DND-41 (cell line): Measurements from ENCODE around the gene PTPRN2.
A peak's percentile ranks its signal among the peaks of the same experiment; 100 is the strongest.

Experiments used
- ATAC-seq: fragments of 200-7000 bp; cut with Tn5 transposase; 3 replicates; pipeline ENCODE4 v1.9.1; 2021; ENCODE audit warnings: low read depth; ENCODE audit not compliant: insufficient read depth
- DNase-seq: peaks from one replicate; pipeline ENCODE4 v3.0.0-alpha.2; 2020
- H2AFZ ChIP-seq: 2 replicates; pipeline ENCODE4 v1.6.0; 2012; ENCODE audit warnings: low read depth, low read length
- H3K27ac ChIP-seq: 2 replicates; pipeline ENCODE4 v1.5.1; 2012; ENCODE audit warnings: low read length, inconsistent platforms
- H3K27me3 ChIP-seq: fragments of 200-600 bp; sonication (generic); 2 replicates; pipeline ENCODE4 v1.6.0; 2012; ENCODE audit warnings: low read length, mild to moderate bottlenecking, inconsistent platforms; ENCODE audit not compliant: insufficient read depth, poor library complexity
- H3K36me3 ChIP-seq: 2 replicates; pipeline ENCODE4 v1.5.1; 2012; ENCODE audit warnings: low read length, inconsistent platforms; ENCODE audit not compliant: insufficient read depth
- H3K4me1 ChIP-seq: 2 replicates; pipeline ENCODE4 v1.5.1; 2012; ENCODE audit warnings: mild to moderate bottlenecking, low read length; ENCODE audit not compliant: insufficient read depth
- H3K4me2 ChIP-seq: 2 replicates; pipeline ENCODE4 v1.6.0; 2012; ENCODE audit warnings: mild to moderate bottlenecking, moderate library complexity, low read length, inconsistent platforms; ENCODE audit not compliant: insufficient read depth
- H3K4me3 ChIP-seq, 2 experiments: fragments of 200-600 bp in 1 of 2; shearing (Covaris generic) in 1 of 2; 2 replicates each; pipeline ENCODE4 v1.5.1; 2012 to 2016; ENCODE audit warnings: inconsistent platforms in 2 of 2, low read length in 2 of 2, mild to moderate bottlenecking in 2 of 2, low read depth in 1 of 2, moderate library complexity in 1 of 2
- H3K79me2 ChIP-seq: 2 replicates; pipeline ENCODE4 v1.6.0; 2012; ENCODE audit warnings: low read length, inconsistent platforms; ENCODE audit not compliant: insufficient read depth
- H3K9ac ChIP-seq: 2 replicates; pipeline ENCODE4 v1.6.0; 2012; ENCODE audit warnings: low read depth, mild to moderate bottlenecking, inconsistent platforms, low read length, moderate library complexity
- H3K9me3 ChIP-seq: 2 replicates; pipeline ENCODE4 v1.5.1; 2012; ENCODE audit warnings: low read length, moderate library complexity, mild to moderate bottlenecking, inconsistent platforms; ENCODE audit not compliant: insufficient read depth, severe bottlenecking
- H4K20me1 ChIP-seq: 2 replicates; pipeline ENCODE4 v1.6.0; 2012; ENCODE audit warnings: low read length; ENCODE audit not compliant: insufficient read depth
- EZH2 ChIP-seq: IDR thresholded peaks from 3 replicates; pipeline ENCODE4 v1.6.1; 2012; ENCODE audit warnings: borderline replicate concordance, low read depth, mild to moderate bottlenecking, moderate library complexity, low read length, inconsistent platforms; ENCODE audit not compliant: severe bottlenecking
- TF ChIP-seq, protein P1 (sequence below): IDR thresholded peaks from 2 replicates; pipeline ENCODE4 v1.5.1; 2012; ENCODE audit warnings: borderline replicate concordance, low read length, moderate library complexity, mild to moderate bottlenecking; ENCODE audit not compliant: poor library complexity, severe bottlenecking; ENCODE audit errors: extremely low read depth

Gene PTPRN2

DNA sequence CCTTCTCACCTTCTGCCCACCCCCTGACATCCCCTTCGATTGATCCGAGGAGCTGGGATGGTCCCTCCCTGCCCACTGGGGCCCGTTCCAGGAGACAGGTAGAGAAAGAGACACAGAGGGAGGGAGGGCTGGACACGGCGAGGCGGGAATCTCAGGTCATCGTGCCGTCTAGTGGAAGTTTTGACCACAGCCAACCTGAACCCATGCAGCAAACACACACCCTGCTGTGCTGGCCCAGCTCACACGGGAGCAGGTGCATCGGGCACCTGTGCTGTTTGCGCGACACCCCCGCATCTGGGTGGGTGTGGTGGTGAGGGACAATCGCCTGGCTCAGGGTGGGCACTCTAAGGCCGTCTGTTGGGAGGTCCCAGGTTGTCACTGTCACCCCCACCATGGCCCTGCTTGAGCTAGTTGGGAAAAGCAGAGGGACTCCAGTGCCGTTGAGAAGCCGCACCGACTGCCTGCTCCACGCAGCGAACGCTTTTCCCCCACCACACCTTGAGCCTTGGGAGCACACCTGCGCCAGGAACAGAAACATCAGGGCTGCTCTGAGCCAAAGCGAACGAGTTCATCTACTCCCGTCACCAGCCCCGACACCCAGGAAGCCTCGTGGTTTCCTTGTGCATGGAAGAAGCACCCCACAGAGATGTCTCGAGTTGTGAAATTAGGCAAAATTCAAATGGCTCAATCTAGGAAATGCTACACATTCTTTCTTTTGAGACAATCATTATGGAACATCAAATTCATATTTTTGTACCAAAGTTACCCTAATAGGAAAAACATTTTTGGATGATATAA lies 965.0 kb downstream of the PTPRN2 start:
- peaks cover 36% of the 10 kb centered on the region for H3K79me2 ChIP-seq
- H3K36me3 ChIP-seq = peaks cover 63% of the 10 kb centered on the region
- H3K9ac ChIP-seq = peak overlapping the region; percentile 22
- DNase-seq (peak; percentile 50), ATAC-seq (0 out of 3 replicates have a peak, but pooled peaks have one; percentile 10)
- no peak overlapping the region; a peak in 1 of 4 replicates for H3K4me3 ChIP-seq
- H3K9me3 ChIP-seq = no peaks in the 10 kb centered on the region
- H3K27ac ChIP-seq = peak overlapping the region; percentile 75
- peaks cover 14% of the 10 kb centered on the region; the same call in 1 of the 2 replicates for H4K20me1 ChIP-seq
- H3K4me1 ChIP-seq = peaks cover 65% of the 10 kb centered on the region
- no peak overlapping the region for H2AFZ ChIP-seq
- TF ChIP-seq, protein P1, sequence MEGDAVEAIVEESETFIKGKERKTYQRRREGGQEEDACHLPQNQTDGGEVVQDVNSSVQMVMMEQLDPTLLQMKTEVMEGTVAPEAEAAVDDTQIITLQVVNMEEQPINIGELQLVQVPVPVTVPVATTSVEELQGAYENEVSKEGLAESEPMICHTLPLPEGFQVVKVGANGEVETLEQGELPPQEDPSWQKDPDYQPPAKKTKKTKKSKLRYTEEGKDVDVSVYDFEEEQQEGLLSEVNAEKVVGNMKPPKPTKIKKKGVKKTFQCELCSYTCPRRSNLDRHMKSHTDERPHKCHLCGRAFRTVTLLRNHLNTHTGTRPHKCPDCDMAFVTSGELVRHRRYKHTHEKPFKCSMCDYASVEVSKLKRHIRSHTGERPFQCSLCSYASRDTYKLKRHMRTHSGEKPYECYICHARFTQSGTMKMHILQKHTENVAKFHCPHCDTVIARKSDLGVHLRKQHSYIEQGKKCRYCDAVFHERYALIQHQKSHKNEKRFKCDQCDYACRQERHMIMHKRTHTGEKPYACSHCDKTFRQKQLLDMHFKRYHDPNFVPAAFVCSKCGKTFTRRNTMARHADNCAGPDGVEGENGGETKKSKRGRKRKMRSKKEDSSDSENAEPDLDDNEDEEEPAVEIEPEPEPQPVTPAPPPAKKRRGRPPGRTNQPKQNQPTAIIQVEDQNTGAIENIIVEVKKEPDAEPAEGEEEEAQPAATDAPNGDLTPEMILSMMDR = no peak
- TF ChIP-seq EZH2 = no peak
- H3K4me2 ChIP-seq = peak overlapping the region; percentile 29
- no peaks in the 10 kb centered on the region for H3K27me3 ChIP-seq

DNA sequence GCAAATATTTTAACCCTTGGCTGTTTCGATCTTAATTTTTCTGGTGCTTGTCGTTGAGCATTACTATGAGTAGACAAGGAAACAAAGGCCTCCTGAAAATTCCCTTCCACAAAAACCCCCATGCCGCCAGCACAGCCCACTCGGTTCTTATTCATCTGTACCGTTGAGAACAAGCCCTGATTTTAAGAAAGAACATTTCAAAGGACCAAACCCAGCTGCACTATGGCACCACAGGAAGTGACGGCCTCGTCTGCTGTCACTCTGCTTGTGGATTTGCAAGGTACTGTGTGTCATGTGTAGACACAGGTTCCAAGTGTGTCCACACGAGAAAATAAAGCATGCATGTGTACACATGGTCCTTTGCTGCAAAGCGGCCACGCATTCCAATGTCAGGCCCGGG lies 965.6 kb downstream of the PTPRN2 start:
- Histone ChIP-seq H3K4me3 (no peak overlapping the region), H3K9me3 (no peaks in the 10 kb centered on the region), H2AFZ (no peak overlapping the region), H3K36me3 (peaks cover 68% of the 10 kb centered on the region), H3K79me2 (peaks cover 36% of the 10 kb centered on the region), H3K4me1 (peaks cover 59% of the 10 kb centered on the region), H3K27me3 (no peaks in the 10 kb centered on the region), H3K9ac (peak overlapping the region; percentile 22), H3K27ac (peak overlapping the region; percentile 75), H3K4me2 (peak overlapping the region; percentile 29), H4K20me1 (peaks cover 14% of the 10 kb centered on the region; the same call in 1 of the 2 replicates)
- ATAC-seq (peak; percentile 65), DNase-seq (peak; percentile 63)
- no peak for TF ChIP-seq EZH2
- TF ChIP-seq, protein P1 = no peak

DNA sequence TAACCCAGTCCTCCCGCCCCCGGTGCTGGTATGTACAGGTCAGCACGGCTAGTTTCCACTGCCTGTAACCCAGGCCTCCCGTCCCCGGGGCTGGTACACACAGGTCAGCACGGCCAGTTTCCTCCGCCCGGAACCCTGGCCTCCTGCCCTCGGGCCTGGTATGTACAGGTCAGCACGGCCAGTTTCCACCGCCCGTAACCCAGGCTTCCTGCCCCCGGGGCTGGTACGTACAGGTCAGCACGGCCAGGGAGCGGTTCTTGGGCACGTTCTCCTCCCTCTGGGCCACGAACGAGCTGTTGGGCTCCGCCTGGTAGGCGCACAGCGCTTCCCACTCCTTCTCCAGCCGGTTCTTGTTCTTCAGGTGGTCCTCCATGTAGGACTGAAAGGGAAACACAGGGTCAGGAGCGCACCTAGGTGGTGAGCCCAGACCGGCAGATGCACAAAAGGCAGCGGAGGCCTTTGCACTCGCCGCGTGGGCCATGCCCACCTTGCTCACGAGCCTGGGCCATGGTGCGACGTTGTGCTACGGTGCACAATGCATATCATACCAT lies 966.4 kb downstream of the PTPRN2 start:
- DNase-seq (no peak), ATAC-seq (no peak)
- no peak overlapping the region for H3K4me2 ChIP-seq
- H3K79me2 ChIP-seq = peaks cover 36% of the 10 kb centered on the region
- no peaks in the 10 kb centered on the region for H3K27me3 ChIP-seq
- no peak overlapping the region for H2AFZ ChIP-seq
- H3K4me3 ChIP-seq = no peak overlapping the region
- no peaks in the 10 kb centered on the region for H3K9me3 ChIP-seq
- H4K20me1 ChIP-seq = peaks cover 14% of the 10 kb centered on the region; the same call in 1 of the 2 replicates
- H3K27ac ChIP-seq = peak overlapping the region; percentile 75
- no peak overlapping the region for H3K9ac ChIP-seq
- peaks cover 75% of the 10 kb centered on the region for H3K36me3 ChIP-seq
- TF ChIP-seq, protein P1 = no peak
- no peak for TF ChIP-seq EZH2
- peaks cover 51% of the 10 kb centered on the region for H3K4me1 ChIP-seq
